ENCODE data around the gene CCDC6. TPM values are rescaled to one million over a fixed set of nuclear protein-coding genes. Genes with fewer than 3 reads are reported as not detected.

Gene CCDC6
- total RNA-seq, 1 donor from 2014 or later = 42.7 TPM

DNA sequence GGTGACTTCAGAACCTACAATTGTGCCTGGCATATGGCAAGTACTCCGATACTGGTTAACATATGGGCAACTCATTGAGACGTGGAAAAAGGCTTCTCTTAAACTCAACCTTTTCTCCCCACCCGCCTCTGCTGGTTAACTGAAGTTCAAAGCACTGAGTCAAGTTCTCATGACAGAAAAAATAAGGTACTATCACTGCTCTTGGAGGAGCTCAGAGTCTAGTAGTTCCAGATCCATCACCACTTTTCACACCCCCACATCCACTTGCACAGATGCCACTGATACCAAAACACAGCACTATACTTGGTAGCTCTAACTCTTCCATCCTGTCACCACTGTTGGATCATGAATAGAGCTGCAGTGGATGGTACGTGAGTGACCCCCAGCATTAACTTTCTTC lies 36.2 kb downstream of the CCDC6 start:
- no peaks in the 10 kb centered on the region for H3K36me3 ChIP-seq (ENCODE audit: control insufficient read depth, insufficient read depth, low read length)
- TF ChIP-seq CTCF (IDR thresholded peaks at IDR 0.05; ENCODE audit: insufficient read depth, low read length, poor library complexity, severe bottlenecking) = no peak
- no peak for DNase-seq (ENCODE audit: low read depth)
- no peaks in the 10 kb centered on the region for H3K27me3 ChIP-seq (ENCODE audit: control insufficient read depth, insufficient read depth, low read length)
- H3K4me3 ChIP-seq (ENCODE audit: low read depth, low read length) = no peak overlapping the region

GRCh38 chr10:59869594-59869940 lies 36.8 kb downstream of the CCDC6 start:
- DNase-seq (ENCODE audit: low read depth) = no peak
- TF ChIP-seq CTCF (IDR thresholded peaks at IDR 0.05; ENCODE audit: insufficient read depth, low read length, poor library complexity, severe bottlenecking) = no peak
- Histone ChIP-seq H3K36me3 (ENCODE audit: control insufficient read depth, insufficient read depth, low read length) (no peaks in the 10 kb centered on the region), H3K4me3 (ENCODE audit: low read depth, low read length) (no peak overlapping the region), H3K27me3 (ENCODE audit: control insufficient read depth, insufficient read depth, low read length) (no peaks in the 10 kb centered on the region)

GRCh38 chr10:59868696-59869593 lies 37.4 kb downstream of the CCDC6 start:
- no peak for DNase-seq (ENCODE audit: low read depth)
- TF ChIP-seq CTCF (IDR thresholded peaks at IDR 0.05; ENCODE audit: insufficient read depth, low read length, poor library complexity, severe bottlenecking) = no peak
- H3K36me3 ChIP-seq (ENCODE audit: control insufficient read depth, insufficient read depth, low read length) = no peaks in the 10 kb centered on the region
- no peak overlapping the region for H3K4me3 ChIP-seq (ENCODE audit: low read depth, low read length)
- H3K27me3 ChIP-seq (ENCODE audit: control insufficient read depth, insufficient read depth, low read length) = no peaks in the 10 kb centered on the region

DNA sequence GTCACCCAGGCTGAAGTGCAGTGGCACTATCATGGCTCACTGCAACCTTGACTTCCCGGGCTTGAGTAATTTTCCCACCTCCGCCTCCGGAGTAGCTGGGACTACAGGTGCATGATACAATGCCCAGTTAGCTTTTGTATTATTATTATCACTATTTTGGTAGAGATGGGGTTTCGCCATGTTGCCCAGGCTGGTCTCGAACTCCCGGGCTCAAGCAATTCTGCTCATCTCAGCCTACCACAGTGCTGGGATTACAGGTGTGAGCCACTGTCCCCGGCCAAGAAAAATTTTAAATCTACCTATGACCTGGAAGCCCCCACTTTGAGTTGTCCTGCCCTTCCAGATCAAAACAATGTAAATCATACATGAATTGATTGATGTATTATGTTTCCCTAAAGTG lies 38.8 kb downstream of the CCDC6 start:
- Histone ChIP-seq H3K27me3 (ENCODE audit: control insufficient read depth, insufficient read depth, low read length) (no peaks in the 10 kb centered on the region), H3K36me3 (ENCODE audit: control insufficient read depth, insufficient read depth, low read length) (no peaks in the 10 kb centered on the region), H3K4me3 (ENCODE audit: low read depth, low read length) (no peak overlapping the region)
- DNase-seq (ENCODE audit: low read depth) = no peak
- no peak for TF ChIP-seq CTCF (IDR thresholded peaks at IDR 0.05; ENCODE audit: insufficient read depth, low read length, poor library complexity, severe bottlenecking)

DNA sequence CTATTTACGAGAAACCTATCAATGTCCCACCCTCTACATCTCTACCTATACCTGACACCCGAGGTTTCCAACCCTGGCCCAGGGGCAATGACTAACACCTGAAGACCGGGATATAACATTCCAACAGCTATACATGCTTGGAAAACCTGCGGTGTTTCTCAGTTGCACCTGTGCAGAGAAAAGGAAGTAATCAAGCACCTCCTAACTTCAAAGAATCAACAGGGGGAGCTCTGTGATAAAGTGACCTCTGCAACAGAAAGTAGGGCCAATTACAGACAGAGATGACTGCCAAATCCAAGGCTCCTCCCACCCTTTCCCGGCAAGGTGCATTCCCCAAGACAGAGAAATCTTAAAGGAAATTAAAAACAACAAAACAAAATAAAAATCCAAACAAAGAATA lies 41.3 kb downstream of the CCDC6 start:
- no peaks in the 10 kb centered on the region for H3K36me3 ChIP-seq (ENCODE audit: control insufficient read depth, insufficient read depth, low read length)
- TF ChIP-seq CTCF (IDR thresholded peaks at IDR 0.05; ENCODE audit: insufficient read depth, low read length, poor library complexity, severe bottlenecking) = peak; percentile 44
- no peak overlapping the region for H3K4me3 ChIP-seq (ENCODE audit: low read depth, low read length)
- DNase-seq (ENCODE audit: low read depth) = peak; percentile 23
- no peaks in the 10 kb centered on the region for H3K27me3 ChIP-seq (ENCODE audit: control insufficient read depth, insufficient read depth, low read length)
